Measurements from ENCODE around the gene RPAP2. TPM values are rescaled to one million over a fixed set of nuclear protein-coding genes. Genes with fewer than 3 reads are reported as not detected.
A peak's percentile ranks its signal among the peaks of the same experiment; 100 is the strongest.

The RPAP2 gene
- total RNA-seq, 2 experiments from 2014 or later, result 21.0 to 21.9 TPM

DNA sequence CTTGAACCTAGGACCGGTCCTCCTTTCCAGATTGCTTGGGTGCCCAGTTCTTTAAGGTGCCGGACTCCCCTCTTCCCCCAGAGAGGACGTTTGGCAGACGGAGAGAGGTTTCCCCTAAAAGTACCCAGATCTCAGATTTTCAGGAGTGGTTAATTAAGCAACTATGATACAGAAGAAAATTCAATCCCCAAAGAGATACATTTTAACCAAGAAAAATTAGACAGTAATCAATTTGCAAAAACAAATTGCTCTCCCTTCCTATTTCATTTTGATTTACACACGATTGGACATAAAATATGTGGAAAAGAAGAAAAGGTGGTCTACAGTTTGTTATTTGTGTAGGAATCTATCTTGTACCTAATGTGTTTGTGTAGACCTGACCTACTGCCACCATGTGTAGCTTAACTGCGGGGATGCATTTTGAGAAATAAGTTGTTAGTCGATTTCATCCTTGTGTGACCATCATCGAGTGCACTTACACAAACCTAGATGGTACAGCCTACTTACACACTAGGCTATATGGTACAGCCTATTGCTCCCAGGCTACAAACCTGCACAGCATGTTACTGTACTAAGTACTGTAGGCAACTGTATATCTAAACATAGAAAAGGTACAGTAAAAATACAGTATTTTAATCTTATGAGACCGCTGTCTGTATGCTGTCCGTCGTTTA lies 755 bp downstream of the RPAP2 start:
- intact Hi-C loops (cut with micrococcal nuclease), result loop anchor here (1.0 to 5.0 kb wide), 6 partner anchors 17 to 797 kb away; partner anchors contain the start of gene CDC7
- peaks cover 25% of the 10 kb centered on the region for H3K36me3 Mint-ChIP-seq (ENCODE audit: low read depth)
- peak overlapping the region; percentile 86 for H3K4me3 Mint-ChIP-seq

DNA sequence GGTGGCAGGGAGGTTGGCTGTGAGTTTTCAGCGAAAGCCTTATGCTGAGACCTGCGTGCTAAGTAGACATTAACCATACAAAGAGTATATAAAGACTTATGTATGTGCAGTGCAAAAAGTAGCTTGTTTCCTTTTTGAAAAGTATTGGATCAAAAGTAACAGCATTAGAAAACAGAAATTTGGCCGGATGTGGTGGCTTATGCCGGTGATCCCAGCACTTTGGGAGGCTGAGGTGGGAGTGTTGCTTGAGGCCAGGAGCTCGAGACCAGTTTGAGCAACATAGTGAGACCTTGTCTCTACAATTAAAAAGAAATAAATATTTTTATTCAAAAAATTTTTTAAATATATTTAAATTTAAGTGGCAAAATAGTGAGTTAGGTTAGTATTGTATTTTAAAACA lies 2.2 kb downstream of the RPAP2 start:
- Mint-ChIP-seq H3K36me3 (ENCODE audit: low read depth) (peaks cover 19% of the 10 kb centered on the region), H3K4me3 (no peak overlapping the region), H3K27ac (no peak overlapping the region), H3K27me3 (ENCODE audit: low read depth) (no peaks in the 10 kb centered on the region), H3K4me1 (ENCODE audit: low read depth) (peaks cover 33% of the 10 kb centered on the region), H3K9me3 (no peaks in the 10 kb centered on the region)
- intact Hi-C loops (cut with micrococcal nuclease), result no loop called here
- CTCF ChIA-PET, result interaction anchor here (0.6 to 2.6 kb wide), 4 partner anchors 9 to 322 kb away, joined by 3 to 10 read pairs (median 3); no protein-coding TSS in a partner anchor
- no peak for DNase-seq

More for the DNA sequence above, 755 bp downstream of the RPAP2 start:
- Mint-ChIP-seq H3K27ac (peak overlapping the region; percentile 88), H3K4me1 (ENCODE audit: low read depth) (peaks cover 34% of the 10 kb centered on the region), H3K27me3 (ENCODE audit: low read depth) (no peaks in the 10 kb centered on the region), H3K9me3 (no peaks in the 10 kb centered on the region)
- CTCF ChIA-PET, result interaction anchor here (0.6 to 2.6 kb wide), 4 partner anchors 9 to 324 kb away, joined by 3 to 10 read pairs (median 4); no protein-coding TSS in a partner anchor
- DNase-seq, result no peak

DNA sequence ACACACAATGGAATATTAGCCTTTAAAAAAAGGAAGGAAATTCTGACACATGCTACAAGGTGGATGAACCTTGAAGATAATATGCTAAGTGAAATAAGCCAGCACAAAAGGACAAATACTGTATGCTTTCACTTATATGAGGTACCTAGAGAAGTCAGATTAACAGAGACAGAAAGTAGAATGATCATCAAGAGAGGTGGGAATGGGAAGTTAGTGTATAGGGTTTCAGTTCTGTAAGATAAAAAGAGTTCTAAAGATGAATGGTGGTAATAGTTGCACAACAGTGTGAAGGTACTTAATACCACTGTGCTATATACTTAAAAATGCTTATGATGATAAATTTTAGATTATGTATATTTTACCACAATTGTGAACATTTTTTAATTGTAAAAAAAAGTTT lies 7.2 kb downstream of the RPAP2 start:
- Mint-ChIP-seq H3K4me3 (no peak overlapping the region), H3K27me3 (ENCODE audit: low read depth) (no peaks in the 10 kb centered on the region), H3K36me3 (ENCODE audit: low read depth) (peaks cover 19% of the 10 kb centered on the region), H3K27ac (no peak overlapping the region), H3K9me3 (no peaks in the 10 kb centered on the region), H3K4me1 (ENCODE audit: low read depth) (peaks cover 15% of the 10 kb centered on the region)
- intact Hi-C loops (cut with micrococcal nuclease), result no loop called here
- CTCF ChIA-PET, result interaction anchor here (1.0 kb wide), 1 partner anchor 298 kb away, joined by 3 read pairs; no protein-coding TSS in a partner anchor
- DNase-seq, result no peak

DNA sequence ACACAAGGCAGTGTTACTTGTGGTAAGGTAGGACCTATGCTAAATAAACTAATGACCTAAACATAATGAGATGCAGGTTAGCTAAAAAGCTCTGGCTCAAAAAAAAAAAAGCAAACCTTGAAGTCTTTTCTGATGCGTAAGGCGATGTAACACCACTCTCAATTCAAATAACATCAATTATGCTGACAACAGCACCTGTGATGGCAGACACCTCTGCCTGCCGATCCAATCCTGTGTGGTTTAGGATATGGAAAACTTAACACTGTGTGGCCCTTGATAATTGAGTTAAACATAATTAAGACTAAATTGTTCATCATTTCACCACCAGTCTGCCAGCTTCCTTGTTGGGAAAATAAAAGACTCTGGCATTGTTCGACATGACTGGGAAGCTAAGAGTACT lies 9.1 kb downstream of the RPAP2 start:
- H3K27me3 Mint-ChIP-seq (ENCODE audit: low read depth), result no peaks in the 10 kb centered on the region
- intact Hi-C loops (cut with micrococcal nuclease), result no loop called here
- peaks cover 20% of the 10 kb centered on the region for H3K4me1 Mint-ChIP-seq (ENCODE audit: low read depth)
- H3K4me3 Mint-ChIP-seq, result no peak overlapping the region
- CTCF ChIA-PET, result interaction anchor here (1.1 to 1.3 kb wide), 2 partner anchors 289 to 316 kb away, joined by 3 to 5 read pairs; no protein-coding TSS in a partner anchor
- H3K9me3 Mint-ChIP-seq, result no peaks in the 10 kb centered on the region
- H3K36me3 Mint-ChIP-seq (ENCODE audit: low read depth), result peaks cover 24% of the 10 kb centered on the region
- no peak overlapping the region for H3K27ac Mint-ChIP-seq
- no peak for DNase-seq

DNA sequence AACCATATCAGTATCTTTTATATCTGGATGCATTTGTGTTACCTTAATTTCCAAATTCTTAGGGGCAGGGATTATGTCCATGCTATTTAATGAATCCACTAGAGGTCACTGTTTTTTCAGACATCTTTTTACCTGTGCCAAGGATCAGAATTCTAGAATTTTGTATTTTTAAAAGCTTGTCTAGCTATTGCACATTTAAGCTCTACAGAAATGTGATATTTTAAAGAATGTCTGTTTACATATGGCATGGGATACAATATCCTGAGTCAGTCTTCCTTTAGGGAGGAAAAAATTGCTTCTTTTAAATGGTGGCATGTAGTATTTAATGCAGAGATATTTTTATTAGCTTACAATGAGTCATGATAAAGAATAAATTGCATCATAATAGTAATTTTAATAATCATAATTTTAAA lies 11.3 kb downstream of the RPAP2 start:
- Mint-ChIP-seq H3K36me3 (ENCODE audit: low read depth) (peaks cover 23% of the 10 kb centered on the region), H3K27me3 (ENCODE audit: low read depth) (no peaks in the 10 kb centered on the region), H3K4me3 (no peak overlapping the region), H3K9me3 (peaks cover 2% of the 10 kb centered on the region), H3K27ac (no peak overlapping the region), H3K4me1 (ENCODE audit: low read depth) (peaks cover 37% of the 10 kb centered on the region)
- DNase-seq, result no peak
- CTCF ChIA-PET, result interaction anchor here (0.6 to 3.3 kb wide), 44 partner anchors 8 to 508 kb away, joined by 3 to 20 read pairs (median 4); partner anchors contain the start of gene GLMN
- intact Hi-C loops (cut with micrococcal nuclease), result loop anchor here (1.0 kb wide), 2 partner anchors 289 to 313 kb away; no protein-coding TSS in a partner anchor

DNA sequence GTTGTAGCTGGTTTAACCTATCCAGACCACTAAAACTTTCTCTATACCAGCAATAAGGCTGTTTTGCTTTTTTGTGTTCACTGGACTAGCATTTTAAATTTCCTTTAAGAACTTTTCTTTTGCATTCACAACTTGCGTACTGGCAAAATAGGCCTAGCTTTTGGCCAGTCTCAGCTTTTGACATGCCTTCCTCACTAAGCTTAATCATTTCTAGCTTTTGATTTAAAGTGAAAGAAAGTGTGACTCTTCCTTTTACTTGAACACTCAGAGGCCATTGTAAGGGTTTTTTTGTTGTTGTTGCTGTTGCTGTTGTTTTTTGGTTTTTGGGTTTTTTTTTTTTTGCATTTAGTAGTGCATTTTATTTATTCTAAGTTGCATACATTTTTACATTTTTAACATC lies 15.2 kb downstream of the RPAP2 start:
- CTCF ChIA-PET, result interaction anchor here (0.6 to 1.3 kb wide), 9 partner anchors 13 to 529 kb away, joined by 3 to 8 read pairs (median 4); no protein-coding TSS in a partner anchor
- Mint-ChIP-seq H3K27me3 (ENCODE audit: low read depth) (no peaks in the 10 kb centered on the region), H3K4me1 (ENCODE audit: low read depth) (peaks cover 66% of the 10 kb centered on the region), H3K36me3 (ENCODE audit: low read depth) (peaks cover 22% of the 10 kb centered on the region), H3K4me3 (no peak overlapping the region), H3K9me3 (peaks cover 2% of the 10 kb centered on the region), H3K27ac (peak overlapping the region; percentile 43)
- DNase-seq, result no peak
- intact Hi-C loops (cut with micrococcal nuclease), result loop anchor here (1.0 to 2.0 kb wide), 3 partner anchors 163 to 758 kb away; no protein-coding TSS in a partner anchor

DNA sequence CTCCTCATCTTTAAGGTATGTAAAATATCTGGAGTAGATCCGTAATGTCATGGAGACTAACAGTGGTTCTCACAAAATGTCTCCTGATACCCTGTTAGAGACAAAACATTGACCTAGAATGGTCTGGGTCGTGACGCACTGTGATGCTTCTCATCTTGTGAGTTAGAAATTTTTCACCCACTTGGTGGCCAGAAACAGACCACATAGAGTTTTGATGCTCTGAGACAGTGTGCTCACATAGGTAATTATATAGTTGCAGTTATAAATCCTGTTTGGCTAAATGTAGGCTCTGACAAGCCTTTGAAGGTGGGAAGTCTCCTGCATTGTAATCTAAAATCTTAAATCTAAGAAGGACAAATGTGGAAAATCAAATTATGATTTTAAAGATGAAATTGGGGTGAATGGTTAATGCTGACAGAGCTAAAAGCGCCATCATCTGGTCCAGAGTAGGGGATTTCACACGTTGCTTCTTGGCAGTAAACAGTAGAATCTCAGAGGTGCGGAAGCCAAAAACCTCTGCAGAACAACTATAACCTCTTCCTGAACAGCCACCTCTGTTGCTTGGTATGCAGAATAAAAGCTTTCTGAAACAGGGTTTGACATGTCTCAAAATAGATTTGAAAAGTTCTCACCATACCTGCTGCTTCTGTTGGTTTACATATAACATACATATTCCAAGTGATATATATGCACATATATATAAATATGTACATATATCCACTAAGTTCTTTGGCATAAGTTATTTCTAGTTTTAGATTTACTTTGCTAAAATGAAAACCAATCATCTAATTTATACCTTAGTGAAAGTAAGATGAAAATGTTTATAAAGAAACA lies 17.1 kb downstream of the RPAP2 start:
- Mint-ChIP-seq H3K36me3 (ENCODE audit: low read depth) (peaks cover 30% of the 10 kb centered on the region), H3K4me3 (no peak overlapping the region), H3K9me3 (peaks cover 2% of the 10 kb centered on the region), H3K27me3 (ENCODE audit: low read depth) (no peaks in the 10 kb centered on the region), H3K4me1 (ENCODE audit: low read depth) (peaks cover 62% of the 10 kb centered on the region), H3K27ac (peak overlapping the region; percentile 82)
- CTCF ChIA-PET, result interaction anchor here (0.6 to 2.2 kb wide), 5 partner anchors 12 to 320 kb away, joined by 3 to 4 read pairs (median 3); no protein-coding TSS in a partner anchor
- peak; percentile 62 for DNase-seq
- intact Hi-C loops (cut with micrococcal nuclease), result loop anchor here (1.0 to 5.0 kb wide), 6 partner anchors 17 to 516 kb away; partner anchors contain the start of genes RPAP2 and RPL5

DNA sequence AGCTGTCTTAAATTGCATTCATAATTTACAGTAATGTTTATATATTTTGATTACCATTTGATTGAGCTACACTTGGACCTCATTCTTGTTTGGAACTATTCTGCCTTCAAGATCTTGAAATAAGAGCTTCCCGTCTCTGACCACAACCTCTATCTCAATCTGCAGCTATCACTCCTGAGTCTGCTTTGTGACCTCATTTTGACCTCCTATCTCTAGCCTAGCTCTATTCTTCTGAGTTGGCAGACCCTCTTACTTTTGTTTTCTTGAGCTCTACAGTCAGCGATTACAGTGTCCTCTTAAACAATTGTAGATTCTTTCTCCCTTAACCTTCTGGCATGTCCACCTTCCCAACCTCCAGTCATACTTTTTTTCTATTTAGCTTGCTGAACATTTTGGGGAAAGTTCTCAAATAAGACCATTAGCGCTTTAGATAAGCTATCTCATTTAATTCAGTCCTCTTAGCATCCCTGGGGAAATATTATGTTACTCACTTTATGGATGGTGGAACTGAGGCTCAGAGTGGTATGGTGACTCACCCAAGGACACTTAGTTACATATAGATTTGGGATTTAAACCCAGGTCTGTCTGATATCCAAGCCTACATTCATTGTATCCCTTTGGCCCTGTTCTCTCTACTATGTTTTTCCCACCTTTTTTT lies 19.1 kb downstream of the RPAP2 start:
- H3K27ac Mint-ChIP-seq, result no peak overlapping the region
- CTCF ChIA-PET, result interaction anchor here (0.5 to 1.5 kb wide), 5 partner anchors 9 to 220 kb away, joined by 3 to 7 read pairs (median 3); no protein-coding TSS in a partner anchor
- DNase-seq, result no peak
- H3K36me3 Mint-ChIP-seq (ENCODE audit: low read depth), result peaks cover 28% of the 10 kb centered on the region
- peaks cover 2% of the 10 kb centered on the region for H3K9me3 Mint-ChIP-seq
- H3K27me3 Mint-ChIP-seq (ENCODE audit: low read depth), result no peaks in the 10 kb centered on the region
- no peak overlapping the region for H3K4me3 Mint-ChIP-seq
- H3K4me1 Mint-ChIP-seq (ENCODE audit: low read depth), result peaks cover 55% of the 10 kb centered on the region
- intact Hi-C loops (cut with micrococcal nuclease), result loop anchor here (2.0 to 5.0 kb wide), 2 partner anchors 47 to 514 kb away; partner anchors contain the start of gene RPL5

DNA sequence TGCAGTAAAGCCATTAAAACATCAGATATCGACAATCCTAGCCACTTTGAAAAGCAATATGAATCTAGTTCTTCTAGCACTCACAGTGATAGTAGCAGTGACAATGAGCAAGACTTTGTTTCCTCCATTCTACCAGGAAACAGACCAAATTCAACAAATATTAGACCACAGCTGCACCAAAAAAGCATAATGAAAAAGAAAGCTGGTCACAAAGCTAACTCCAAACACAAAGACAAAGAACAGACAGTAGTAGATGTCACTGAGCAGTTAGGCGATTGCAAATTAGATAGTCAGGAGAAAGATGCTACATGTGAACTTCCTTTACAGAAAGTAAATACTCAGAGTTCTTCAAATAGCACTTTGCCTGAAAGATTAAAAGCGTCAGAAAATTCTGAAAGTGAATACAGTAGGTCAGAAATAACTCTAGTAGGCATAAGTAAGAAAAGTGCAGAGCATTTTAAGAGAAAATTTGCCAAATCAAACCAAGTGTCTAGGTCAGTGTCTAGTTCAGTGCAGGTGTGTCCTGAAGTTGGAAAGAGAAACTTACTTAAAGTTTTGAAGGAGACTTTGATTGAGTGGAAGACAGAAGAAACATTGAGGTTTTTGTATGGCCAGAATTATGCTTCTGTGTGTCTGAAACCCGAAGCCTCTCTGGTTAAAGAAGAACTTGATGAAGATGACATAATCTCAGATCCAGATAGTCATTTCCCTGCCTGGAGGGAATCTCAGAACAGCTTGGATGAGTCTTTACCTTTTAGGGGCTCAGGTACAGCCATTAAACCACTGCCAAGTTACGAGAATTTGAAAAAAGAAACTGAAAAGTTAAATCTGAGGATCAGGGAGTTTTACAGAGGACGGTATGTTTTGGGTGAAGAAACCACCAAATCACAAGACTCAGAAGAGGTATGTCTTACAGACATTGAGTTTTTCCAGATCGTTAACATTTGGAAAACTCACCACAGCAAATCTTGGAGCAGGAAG lies 24.9 kb downstream of the RPAP2 start:
- peak overlapping the region; percentile 65 for H3K27ac Mint-ChIP-seq
- CTCF ChIA-PET, result no interaction called here

DNA sequence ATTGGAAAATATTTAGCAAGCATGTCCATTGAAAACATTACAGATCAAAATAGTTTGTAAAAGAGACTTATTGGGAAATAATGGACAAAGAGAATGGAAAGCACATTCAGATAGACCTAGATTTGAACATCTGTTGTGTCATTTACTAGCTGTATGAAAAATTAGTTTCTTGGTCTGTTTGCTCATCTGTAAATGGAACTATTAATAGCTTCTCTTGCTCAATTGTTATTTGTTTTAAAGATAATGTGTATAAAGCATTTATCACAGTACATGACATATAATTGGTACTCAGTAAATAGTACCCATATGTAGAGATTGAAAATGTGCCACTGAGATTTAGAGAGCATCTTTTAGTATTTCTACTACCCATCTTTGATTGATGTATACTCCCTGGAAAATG lies 25.9 kb downstream of the RPAP2 start:
- no peak for DNase-seq
- CTCF ChIA-PET, result no interaction called here
- H3K27ac Mint-ChIP-seq, result no peak overlapping the region
- H3K36me3 Mint-ChIP-seq (ENCODE audit: low read depth), result peaks cover 69% of the 10 kb centered on the region
- H3K9me3 Mint-ChIP-seq, result peaks cover 23% of the 10 kb centered on the region
- peaks cover 10% of the 10 kb centered on the region for H3K4me1 Mint-ChIP-seq (ENCODE audit: low read depth)
- H3K27me3 Mint-ChIP-seq (ENCODE audit: low read depth), result no peaks in the 10 kb centered on the region
- intact Hi-C loops (cut with micrococcal nuclease), result no loop called here
- H3K4me3 Mint-ChIP-seq, result no peak overlapping the region

More for the DNA sequence above, 24.9 kb downstream of the RPAP2 start:
- intact Hi-C loops (cut with micrococcal nuclease), result no loop called here
- H3K36me3 Mint-ChIP-seq (ENCODE audit: low read depth), result peaks cover 67% of the 10 kb centered on the region
- peaks cover 14% of the 10 kb centered on the region for H3K4me1 Mint-ChIP-seq (ENCODE audit: low read depth)
- H3K27me3 Mint-ChIP-seq (ENCODE audit: low read depth), result no peaks in the 10 kb centered on the region
- DNase-seq, result no peak
- H3K9me3 Mint-ChIP-seq, result peaks cover 21% of the 10 kb centered on the region
- no peak overlapping the region for H3K4me3 Mint-ChIP-seq

DNA sequence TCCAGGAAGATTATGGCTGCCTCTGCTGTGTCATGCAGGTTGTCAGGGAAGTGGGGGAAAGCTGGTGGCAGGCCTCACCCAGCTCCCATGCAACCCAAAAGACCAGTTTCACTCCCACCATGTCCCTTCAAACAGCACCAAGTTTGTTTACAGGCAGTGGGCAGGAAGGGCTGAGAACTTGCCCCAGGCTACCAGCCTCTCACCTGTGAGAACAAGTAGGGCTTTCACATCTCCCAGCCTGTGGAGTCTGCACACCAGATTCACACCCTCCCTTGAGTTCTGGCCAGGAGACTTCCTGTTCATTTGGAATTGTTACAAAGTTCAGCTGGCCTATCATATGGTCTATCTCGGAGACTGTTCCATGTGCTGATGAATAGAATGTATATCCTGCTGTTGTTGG lies 27.8 kb downstream of the RPAP2 start:
- H3K27ac Mint-ChIP-seq, result no peak overlapping the region
- H3K36me3 Mint-ChIP-seq (ENCODE audit: low read depth), result peaks cover 68% of the 10 kb centered on the region
- CTCF ChIA-PET, result interaction anchor here (1.0 kb wide), 1 partner anchor 13 kb away, joined by 8 read pairs; no protein-coding TSS in a partner anchor
- intact Hi-C loops (cut with micrococcal nuclease), result no loop called here
- no peaks in the 10 kb centered on the region for H3K27me3 Mint-ChIP-seq (ENCODE audit: low read depth)
- no peak overlapping the region for H3K4me3 Mint-ChIP-seq
- peaks cover 23% of the 10 kb centered on the region for H3K9me3 Mint-ChIP-seq
- DNase-seq, result no peak
- H3K4me1 Mint-ChIP-seq (ENCODE audit: low read depth), result peaks cover 15% of the 10 kb centered on the region
